ENCODE results near the gene ADAM22.
"Not testable (repeated sequence)": the region's sequence is repeated elsewhere in the genome, so short reads cannot be mapped to it uniquely, and the experiment has no call there.

DNA sequence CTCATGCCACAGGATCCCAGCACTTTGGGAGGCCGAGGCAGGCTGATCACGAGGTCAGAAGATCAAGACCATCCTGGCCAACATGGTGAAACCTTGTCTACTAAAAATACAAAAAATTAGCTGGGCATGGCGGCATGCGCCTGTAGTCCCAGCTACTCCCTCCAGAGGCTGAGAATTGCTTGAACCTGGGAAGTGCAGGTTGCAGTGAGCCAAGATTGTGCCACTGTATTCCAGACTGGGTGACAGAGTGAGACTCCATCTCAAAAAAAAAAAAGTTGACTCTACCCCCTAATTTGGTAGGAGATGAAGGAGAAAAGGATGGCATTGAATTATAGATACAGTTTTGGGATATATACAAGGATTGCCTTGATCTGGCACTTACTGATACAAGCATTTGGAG lies 25.2 kb upstream of the ADAM22 start:
- TF ChIP-seq, protein P1, sequence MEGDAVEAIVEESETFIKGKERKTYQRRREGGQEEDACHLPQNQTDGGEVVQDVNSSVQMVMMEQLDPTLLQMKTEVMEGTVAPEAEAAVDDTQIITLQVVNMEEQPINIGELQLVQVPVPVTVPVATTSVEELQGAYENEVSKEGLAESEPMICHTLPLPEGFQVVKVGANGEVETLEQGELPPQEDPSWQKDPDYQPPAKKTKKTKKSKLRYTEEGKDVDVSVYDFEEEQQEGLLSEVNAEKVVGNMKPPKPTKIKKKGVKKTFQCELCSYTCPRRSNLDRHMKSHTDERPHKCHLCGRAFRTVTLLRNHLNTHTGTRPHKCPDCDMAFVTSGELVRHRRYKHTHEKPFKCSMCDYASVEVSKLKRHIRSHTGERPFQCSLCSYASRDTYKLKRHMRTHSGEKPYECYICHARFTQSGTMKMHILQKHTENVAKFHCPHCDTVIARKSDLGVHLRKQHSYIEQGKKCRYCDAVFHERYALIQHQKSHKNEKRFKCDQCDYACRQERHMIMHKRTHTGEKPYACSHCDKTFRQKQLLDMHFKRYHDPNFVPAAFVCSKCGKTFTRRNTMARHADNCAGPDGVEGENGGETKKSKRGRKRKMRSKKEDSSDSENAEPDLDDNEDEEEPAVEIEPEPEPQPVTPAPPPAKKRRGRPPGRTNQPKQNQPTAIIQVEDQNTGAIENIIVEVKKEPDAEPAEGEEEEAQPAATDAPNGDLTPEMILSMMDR (IDR thresholded peaks at IDR 0.05) = not testable (repeated sequence)
- not testable (repeated sequence) for TF ChIP-seq POLR2A (IDR thresholded peaks at IDR 0.05)
